Adipocyte (in vitro differentiated cells): ENCODE results near the gene PHKG2.

ENCODE experiments used
- DNase-seq: peaks from one replicate; pipeline ENCODE4 v3.0.0-alpha.2; 2015; ENCODE audit warnings: low read depth
- H3K27me3 ChIP-seq: replicated peaks from 2 replicates; pipeline ENCODE4 v1.7.0; 2013; ENCODE audit warnings: mild to moderate bottlenecking, low read length, moderate library complexity; ENCODE audit not compliant: control insufficient read depth, insufficient read depth
- H3K36me3 ChIP-seq: 2 replicates; pipeline ENCODE4 v1.7.0; 2013; ENCODE audit warnings: low read length, mild to moderate bottlenecking, moderate library complexity; ENCODE audit not compliant: control insufficient read depth, insufficient read depth, severe bottlenecking
- H3K4me1 ChIP-seq: 2 replicates; pipeline ENCODE4 v1.7.0; 2013; ENCODE audit warnings: mild to moderate bottlenecking, low read length, moderate library complexity; ENCODE audit not compliant: control insufficient read depth, insufficient read depth
- H3K4me3 ChIP-seq: 2 replicates; pipeline ENCODE4 v1.7.0; 2013; ENCODE audit warnings: mild to moderate bottlenecking, low read length, moderate library complexity
- H3K9ac ChIP-seq: 2 replicates; pipeline ENCODE4 v1.7.0; 2013; ENCODE audit warnings: mild to moderate bottlenecking, low read length, moderate library complexity
- H3K9me3 ChIP-seq: 2 replicates; pipeline ENCODE4 v1.7.0; 2013; ENCODE audit warnings: mild to moderate bottlenecking, low read length, moderate library complexity; ENCODE audit not compliant: control insufficient read depth

The PHKG2 gene

DNA sequence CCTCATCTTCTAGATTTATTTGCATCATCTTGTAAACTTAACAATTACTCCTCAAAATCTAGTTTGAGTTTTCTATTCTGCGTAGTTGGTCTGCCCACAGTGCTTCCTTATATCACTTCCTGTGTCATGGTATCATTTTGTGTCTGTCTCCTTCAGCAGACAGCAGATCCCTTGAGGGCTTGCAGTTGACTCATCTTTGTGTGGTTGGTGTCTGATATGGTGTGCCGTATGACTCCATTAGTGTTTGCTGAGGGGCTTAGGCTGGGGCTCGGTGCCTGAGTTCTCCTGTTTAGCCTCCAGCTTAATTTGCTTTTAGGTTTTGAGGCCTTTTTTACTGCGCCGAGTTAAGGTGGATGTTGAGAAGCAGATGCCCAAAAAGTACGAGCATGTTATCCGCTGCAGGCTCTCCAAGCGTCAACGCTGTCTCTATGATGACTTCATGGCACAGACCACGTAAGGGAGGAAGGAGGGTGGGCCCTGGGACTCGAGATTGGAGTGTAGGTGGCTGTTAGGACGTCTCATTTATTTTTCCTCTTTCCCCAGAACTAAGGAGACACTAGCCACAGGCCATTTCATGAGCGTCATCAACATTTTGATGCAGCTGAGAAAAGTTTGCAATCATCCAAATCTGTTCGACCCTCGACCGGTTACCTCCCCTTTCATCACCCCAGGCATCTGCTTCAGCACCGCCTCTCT, 32.3 kb upstream of the PHKG2 start:
- H3K36me3 ChIP-seq: peaks cover 87% of the 10 kb centered on the region
- H3K9me3 ChIP-seq: no peaks in the 10 kb centered on the region
- no peak overlapping the region for H3K4me3 ChIP-seq
- H3K9ac ChIP-seq: peak overlapping the region; percentile 5
- H3K27me3 ChIP-seq: no peaks in the 10 kb centered on the region
- DNase-seq: no peak
- peaks cover 14% of the 10 kb centered on the region for H3K4me1 ChIP-seq

DNA sequence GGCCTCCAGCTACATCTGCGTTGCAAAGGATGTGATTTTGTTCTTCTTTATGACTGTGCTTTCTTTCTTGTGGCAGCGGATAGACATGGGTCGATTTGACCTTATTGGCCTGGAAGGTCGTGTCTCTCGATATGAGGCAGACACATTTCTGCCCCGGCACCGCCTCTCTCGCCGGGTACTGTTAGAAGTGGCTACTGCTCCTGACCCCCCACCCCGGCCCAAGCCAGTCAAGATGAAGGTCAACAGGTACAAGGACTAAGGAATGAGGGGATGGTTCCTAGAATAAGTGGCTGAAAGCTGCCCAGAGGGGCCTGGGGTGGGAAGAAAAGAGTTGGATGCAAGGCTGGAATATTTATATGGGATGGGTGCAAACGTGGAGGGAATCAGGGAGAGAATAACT, 28.1 kb upstream of the PHKG2 start:
- Histone ChIP-seq H3K36me3 (peaks cover 91% of the 10 kb centered on the region), H3K4me1 (peaks cover 31% of the 10 kb centered on the region), H3K4me3 (no peak overlapping the region), H3K9me3 (no peaks in the 10 kb centered on the region), H3K9ac (no peak overlapping the region), H3K27me3 (no peaks in the 10 kb centered on the region)
- no peak for DNase-seq

- no peaks in the 10 kb centered on the region for H3K27me3 ChIP-seq
- H3K9ac ChIP-seq: peak overlapping the region; percentile 65
- H3K4me3 ChIP-seq: no peak overlapping the region
- H3K9me3 ChIP-seq: no peaks in the 10 kb centered on the region
- H3K36me3 ChIP-seq: peaks cover 92% of the 10 kb centered on the region
- peaks cover 28% of the 10 kb centered on the region for H3K4me1 ChIP-seq
- DNase-seq: no peak
These were observed 27.5 kb upstream of the PHKG2 start for GRCh38 chr16:30720694-30721093.

DNA sequence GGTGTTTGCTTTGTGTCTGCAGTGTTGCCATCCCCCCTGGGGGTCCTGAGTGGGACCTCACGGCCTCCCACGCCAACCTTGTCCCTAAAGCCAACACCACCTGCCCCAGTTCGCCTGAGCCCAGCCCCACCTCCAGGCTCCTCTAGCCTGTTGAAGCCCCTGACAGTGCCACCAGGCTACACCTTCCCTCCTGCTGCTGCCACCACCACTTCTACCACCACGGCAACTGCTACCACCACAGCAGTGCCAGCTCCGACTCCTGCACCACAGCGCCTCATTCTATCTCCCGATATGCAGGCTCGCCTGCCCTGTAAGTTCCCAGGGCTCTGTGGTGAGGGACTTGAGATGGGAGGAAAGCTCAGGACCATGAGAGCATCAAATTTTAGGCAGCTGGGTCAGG, 27.1 kb upstream of the PHKG2 start:
- Histone ChIP-seq H3K4me1 (peaks cover 24% of the 10 kb centered on the region), H3K27me3 (no peaks in the 10 kb centered on the region), H3K36me3 (peaks cover 92% of the 10 kb centered on the region), H3K9ac (peak overlapping the region; percentile 65), H3K4me3 (no peak overlapping the region), H3K9me3 (no peaks in the 10 kb centered on the region)
- DNase-seq: no peak

GRCh38 chr16:30721606-30722005, 26.6 kb upstream of the PHKG2 start:
- peaks cover 24% of the 10 kb centered on the region for H3K4me1 ChIP-seq
- H3K36me3 ChIP-seq: peaks cover 92% of the 10 kb centered on the region
- no peak for DNase-seq

DNA sequence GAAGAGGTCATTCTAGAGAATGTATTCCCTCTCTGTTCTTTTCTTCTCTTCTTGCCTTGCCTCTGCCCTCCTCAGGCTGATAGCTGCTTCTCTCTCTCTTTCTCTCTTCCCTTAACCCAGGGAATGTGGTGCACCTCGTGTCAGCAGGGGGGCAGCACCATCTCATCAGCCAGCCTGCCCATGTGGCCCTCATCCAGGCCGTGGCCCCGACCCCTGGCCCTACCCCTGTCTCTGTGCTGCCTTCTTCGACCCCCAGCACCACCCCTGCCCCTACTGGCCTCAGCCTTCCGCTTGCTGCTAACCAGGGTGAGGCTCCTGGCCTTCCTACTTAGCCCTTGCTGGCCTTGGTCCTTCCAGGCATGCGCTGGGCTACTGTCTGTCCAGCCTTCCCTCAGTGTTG, 25.8 kb upstream of the PHKG2 start:
- Histone ChIP-seq H3K4me3 (no peak overlapping the region), H3K36me3 (peaks cover 91% of the 10 kb centered on the region), H3K9ac (peak overlapping the region; percentile 70), H3K4me1 (peaks cover 24% of the 10 kb centered on the region), H3K27me3 (no peaks in the 10 kb centered on the region), H3K9me3 (no peaks in the 10 kb centered on the region)
- DNase-seq: no peak

More at GRCh38 chr16:30721606-30722005, 26.6 kb upstream of the PHKG2 start:
- Histone ChIP-seq H3K4me3 (peak overlapping the region; percentile 31), H3K9ac (peak overlapping the region; percentile 70), H3K27me3 (no peaks in the 10 kb centered on the region), H3K9me3 (no peaks in the 10 kb centered on the region)

DNA sequence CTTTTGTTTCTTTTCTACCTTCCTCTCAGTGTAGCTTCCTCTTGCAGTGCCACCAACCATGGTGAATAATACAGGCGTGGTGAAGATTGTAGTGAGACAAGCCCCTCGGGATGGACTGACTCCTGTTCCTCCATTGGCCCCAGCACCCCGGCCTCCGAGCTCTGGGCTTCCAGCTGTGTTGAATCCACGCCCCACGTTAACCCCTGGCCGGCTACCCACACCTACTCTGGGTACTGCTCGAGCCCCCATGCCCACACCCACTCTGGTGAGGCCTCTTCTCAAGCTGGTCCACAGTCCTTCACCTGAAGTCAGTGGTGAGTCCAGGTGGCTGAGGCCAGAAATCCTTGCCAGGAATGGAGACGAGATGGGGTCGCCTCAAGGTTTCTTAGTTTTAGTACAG, 25.3 kb upstream of the PHKG2 start:
- Histone ChIP-seq H3K4me1 (peaks cover 24% of the 10 kb centered on the region), H3K9ac (peak overlapping the region; percentile 70), H3K36me3 (peaks cover 91% of the 10 kb centered on the region), H3K9me3 (no peaks in the 10 kb centered on the region), H3K4me3 (no peak overlapping the region), H3K27me3 (no peaks in the 10 kb centered on the region)
- no peak for DNase-seq

- Histone ChIP-seq H3K4me3 (no peak overlapping the region), H3K27me3 (no peaks in the 10 kb centered on the region), H3K4me1 (peaks cover 24% of the 10 kb centered on the region), H3K9me3 (no peaks in the 10 kb centered on the region), H3K9ac (no peak overlapping the region), H3K36me3 (peaks cover 93% of the 10 kb centered on the region)
- no peak for DNase-seq
These were observed 24.4 kb upstream of the PHKG2 start for GRCh38 chr16:30723725-30724355.

GRCh38 chr16:30724641-30725417, 23.4 kb upstream of the PHKG2 start:
- DNase-seq: no peak
- Histone ChIP-seq H3K36me3 (peaks cover 97% of the 10 kb centered on the region), H3K4me3 (no peak overlapping the region), H3K4me1 (peaks cover 24% of the 10 kb centered on the region), H3K27me3 (no peaks in the 10 kb centered on the region), H3K9me3 (no peaks in the 10 kb centered on the region), H3K9ac (no peak overlapping the region)

DNA sequence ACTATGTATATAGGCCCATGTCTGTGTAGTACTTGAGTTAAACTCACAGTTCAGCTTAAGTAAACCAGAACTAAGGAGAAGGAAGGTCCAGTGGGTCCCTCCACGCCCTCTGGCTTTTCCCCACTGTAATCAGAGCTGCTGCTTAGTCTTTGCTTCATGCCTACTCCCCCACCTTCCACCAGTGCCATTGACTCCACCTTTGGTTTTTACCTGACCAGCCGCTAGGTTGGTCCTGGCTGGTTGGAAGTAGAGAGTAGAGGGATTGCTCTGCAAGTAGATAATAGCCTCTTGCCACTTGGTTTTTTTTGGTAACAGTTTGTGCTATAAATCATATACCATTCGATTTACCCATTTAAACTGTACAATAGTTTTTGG, 22.8 kb upstream of the PHKG2 start:
- H3K27me3 ChIP-seq: no peaks in the 10 kb centered on the region
- H3K36me3 ChIP-seq: peaks cover 97% of the 10 kb centered on the region
- peaks cover 24% of the 10 kb centered on the region for H3K4me1 ChIP-seq
- no peak for DNase-seq
- H3K4me3 ChIP-seq: no peak overlapping the region
- no peaks in the 10 kb centered on the region for H3K9me3 ChIP-seq
- H3K9ac ChIP-seq: no peak overlapping the region

DNA sequence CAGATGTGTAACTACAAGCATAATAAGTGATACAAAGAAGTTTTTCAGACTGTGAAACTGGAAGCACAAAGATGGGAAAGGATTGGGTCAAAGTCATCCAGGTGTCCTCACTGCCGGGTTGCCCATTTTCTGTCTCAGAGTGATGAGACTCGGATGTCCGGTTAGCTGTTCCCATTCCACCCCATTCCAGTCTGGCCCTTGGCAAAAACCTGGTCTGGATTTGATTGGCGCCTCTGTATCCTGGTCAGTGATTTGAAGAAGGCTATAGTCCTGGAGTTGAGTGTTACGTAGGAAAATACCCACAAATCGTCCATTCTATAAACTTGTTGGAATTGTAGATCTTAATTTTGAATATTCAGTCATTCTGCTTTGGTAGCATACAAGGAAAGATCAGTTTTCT, 19.9 kb upstream of the PHKG2 start:
- Histone ChIP-seq H3K36me3 (peaks cover 98% of the 10 kb centered on the region), H3K27me3 (no peaks in the 10 kb centered on the region), H3K4me1 (no peaks in the 10 kb centered on the region), H3K9ac (no peak overlapping the region), H3K9me3 (no peaks in the 10 kb centered on the region), H3K4me3 (no peak overlapping the region)
- no peak for DNase-seq
